K562 (cell line): ENCODE results near the gene PAF1. TPM values are rescaled to one million over a fixed set of nuclear protein-coding genes. Genes with fewer than 3 reads are reported as not detected.

Experiments used
- ARID3A ChIP-seq: IDR thresholded peaks from 2 replicates; pipeline ENCODE4 v1.6.1; 2012; ENCODE audit warnings: low read depth, low read length, improper control_type of control experiment, borderline replicate concordance
- CBX3 ChIP-seq, 2 experiments: IDR thresholded peaks; 1 replicate in 1 of 2; 2 replicates in 1 of 2; pipeline ENCODE4 v1.6.1; 2012; ENCODE audit warnings: inconsistent platforms in 2 of 2, low read length in 2 of 2, borderline replicate concordance in 1 of 2, control low read depth in 1 of 2
- CEBPB ChIP-seq: fragments of 450-650 bp; IDR thresholded peaks from 2 replicates; pipeline ENCODE4 v1.6.1; 2016; ENCODE audit warnings: missing genetic modification characterization, missing compliant biosample characterization
- CREM ChIP-seq: IDR thresholded peaks from 2 replicates; pipeline ENCODE4 v1.6.1; 2014; ENCODE audit warnings: antibody characterized with exemption, low read depth
- CTCFL ChIP-seq: IDR thresholded peaks from 2 replicates; pipeline ENCODE4 v1.6.1; 2011; ENCODE audit warnings: borderline replicate concordance, low read depth, mild to moderate bottlenecking, moderate library complexity, low read length; ENCODE audit not compliant: insufficient read depth, poor library complexity, severe bottlenecking
- FOXP1 ChIP-seq: sonication (generic); formaldehyde crosslinking; IDR thresholded peaks from 2 replicates; pipeline ENCODE4 v1.8.0; 2022; ENCODE audit warnings: mild to moderate bottlenecking, missing genetic modification reagents
- HMG20A ChIP-seq: fragments of 450-650 bp; formaldehyde crosslinking; conservative IDR thresholded peaks from 2 replicates; pipeline ENCODE4 v1.4.0; 2020; ENCODE audit warnings: mild to moderate bottlenecking, mixed read lengths
- LEF1 ChIP-seq: fragments of 450-650 bp; IDR thresholded peaks from 2 replicates; pipeline ENCODE4 v1.6.1; 2016; ENCODE audit warnings: mild to moderate bottlenecking
- MAZ ChIP-seq, 2 experiments: fragments of 450-650 bp in 1 of 2; sonication (generic) in 1 of 2; formaldehyde crosslinking; IDR thresholded peaks in 1 of 2; conservative IDR thresholded peaks in 1 of 2; 2 replicates each; pipeline versions ENCODE4 v1.4.0 to v1.5.0; 2020; ENCODE audit warnings: mild to moderate bottlenecking in 1 of 2, missing genetic modification reagents in 1 of 2
- NFIC ChIP-seq: fragments of 450-650 bp; IDR thresholded peaks from 2 replicates; pipeline ENCODE4 v1.6.1; 2017; ENCODE audit warnings: mild to moderate bottlenecking, inconsistent platforms
- NR4A1 ChIP-seq, 2 experiments: fragments of 250-450 bp in 1 of 2; fragments of 450-650 bp in 1 of 2; sonication (Bioruptor Pico) in 1 of 2; IDR thresholded peaks; 2 replicates each; pipeline versions ENCODE4 v1.4.0 to v1.6.1; 2016 to 2020; ENCODE audit warnings: mild to moderate bottlenecking in 2 of 2, missing compliant biosample characterization in 1 of 2, missing genetic modification characterization in 1 of 2, moderate library complexity in 1 of 2
- RBM25 ChIP-seq: fragments of 200-400 bp; formaldehyde crosslinking; IDR thresholded peaks from 2 replicates; pipeline ENCODE4 v1.6.1; 2018; ENCODE audit warnings: low read length, low read depth, moderate library complexity; ENCODE audit not compliant: severe bottlenecking
- RERE ChIP-seq: sonication (generic); formaldehyde crosslinking; IDR thresholded peaks from 2 replicates; pipeline ENCODE4 v1.8.0; 2023; ENCODE audit warnings: missing genetic modification reagents, mild to moderate bottlenecking, borderline replicate concordance
- RNF2 ChIP-seq: sonication (generic); IDR thresholded peaks from 2 replicates; pipeline ENCODE4 v1.6.1; 2016
- SMAD2 ChIP-seq: fragments of 150-350 bp; IDR thresholded peaks from 2 replicates; pipeline ENCODE4 v1.6.1; 2014; ENCODE audit warnings: low read depth, mild to moderate bottlenecking, low read length
- SRSF3 ChIP-seq: fragments of 200-400 bp; formaldehyde crosslinking; IDR thresholded peaks from 2 replicates; pipeline ENCODE4 v1.6.1; 2016; ENCODE audit warnings: mild to moderate bottlenecking, low read length, moderate library complexity; ENCODE audit not compliant: insufficient read depth
- SRSF7 ChIP-seq: fragments of 200-400 bp; formaldehyde crosslinking; optimal IDR thresholded peaks from 2 replicates; pipeline ENCODE3; 2017; ENCODE audit warnings: mild to moderate bottlenecking, low read depth, low read length
- ZNF24 ChIP-seq: fragments of 450-650 bp; IDR thresholded peaks from 2 replicates; pipeline ENCODE4 v1.6.1; 2016
- polyA plus RNA-seq, 8 experiments: library from polyadenylated mRNA; depleted of rRNA in 4 of 8; stranded (reverse) in 5 of 8; unstranded in 3 of 8; fragments of >200 nt; fragmentation: Nextera tagmentation in 2 of 8; fragmentation: Illumina TruSeq in 1 of 8; extraction: Ambion mirVana in 2 of 8; extraction: Trizol in 1 of 8; gene quantifications; 2 replicates each; pipeline versions ENCODE4 v1.2.1 to v1.2.3, GENCODE V29; 2011 to 2014; ENCODE audit warnings: inconsistent platforms in 1 of 8, missing spikeins in 1 of 8
- total RNA-seq, 7 experiments: library from RNA; depleted of rRNA in 6 of 7; stranded (reverse); fragments of >200 nt in 6 of 7; fragmentation: Illumina TruSeq in 2 of 7; extraction: Trizol in 2 of 7; gene quantifications; 2 replicates each; pipeline versions ENCODE4 v1.2.1 to v1.2.3, GENCODE V29; 2011 to 2021; ENCODE audit warnings: low replicate concordance in 1 of 7

Gene PAF1
- total and polyA plus RNA-seq, 9 of the 15 experiments (the other 6 are each of a cell fraction or from before 2014, with no cell fraction given), result 1.5 to 45.0 (median 33.8) TPM

GRCh38 chr19:39430675-39431593 lies 40.0 kb upstream of the PAF1 start (continued):
- TF ChIP-seq HMG20A (CRISPR knock-in tag) (no peak), NFIC (no peak), ARID3A (no peak), SRSF3 (no peak), MAZ (CRISPR knock-in tag; conservative IDR thresholded peaks at IDR 0.05 in 1 of 2, IDR thresholded peaks at IDR 0.05 in 1 of 2) (peak; percentile 30 to 83; a peak in 2 of 4 replicates), CREM (peak; percentile 93), ZNF24 (0 out of 2 replicates have a peak, but pooled peaks have one; percentile 38), CEBPB (tag) (peak; percentile 85), SRSF7 (no peak), CBX3 (IDR thresholded peaks at IDR 0.05; ENCODE audit: borderline replicate concordance in 1 of 2, low read length in 2 of 2) (peak in 1 of 2 experiments; percentile 83; a peak in 1 of 3 replicates), FOXP1 (CRISPR knock-in tag) (peak; percentile 87), RNF2 (0 out of 2 replicates have a peak, but pooled peaks have one; percentile 17), SMAD2 (no peak), CTCFL (no peak), RERE (CRISPR knock-in tag) (no peak), LEF1 (no peak), NR4A1 (CRISPR knock-in tag; IDR thresholded peaks at IDR 0.05) (no peak), NR4A1 (tag; IDR thresholded peaks at IDR 0.05) (no peak), RBM25 (no peak)
